Immature natural killer cell (primary cell): ENCODE data around the gene PIP5K1C. TPM values are rescaled to one million over a fixed set of nuclear protein-coding genes. Genes with fewer than 3 reads are reported as not detected.
A peak's percentile ranks its signal among the peaks of the same experiment; 100 is the strongest.

Experiments
- DNase-seq, 3 donors: peaks; one replicate each; pipeline ENCODE4 v3.0.0; 2022; ENCODE audit warnings: mixed read lengths in 1 of 3
- H3K27ac Mint-ChIP-seq, 6 donors: one replicate each; pipeline ENCODE4 v1.8.0; 2020; ENCODE audit warnings: mixed read lengths in 6 of 6, mild to moderate bottlenecking in 5 of 6, inconsistent platforms in 4 of 6, moderate library complexity in 3 of 6
- H3K27me3 Mint-ChIP-seq, 3 donors: one replicate each; pipeline ENCODE4 v1.8.0; 2020 to 2021; ENCODE audit warnings: low read depth in 3 of 3, mild to moderate bottlenecking in 3 of 3, mixed read lengths in 3 of 3, moderate library complexity in 3 of 3, inconsistent platforms in 1 of 3
- H3K36me3 Mint-ChIP-seq, 3 donors: one replicate each; pipeline ENCODE4 v1.8.0; 2020; ENCODE audit warnings: mixed read lengths in 3 of 3, inconsistent platforms in 2 of 3, mild to moderate bottlenecking in 2 of 3
- H3K4me1 Mint-ChIP-seq, 2 donors: one replicate each; pipeline ENCODE4 v1.8.0; 2020; ENCODE audit warnings: inconsistent platforms in 2 of 2, mild to moderate bottlenecking in 2 of 2, mixed read lengths in 2 of 2, moderate library complexity in 1 of 2
- H3K4me3 Mint-ChIP-seq, 5 donors: one replicate each; pipeline ENCODE4 v1.8.0; 2020; ENCODE audit warnings: mild to moderate bottlenecking in 5 of 5, mixed read lengths in 5 of 5, inconsistent platforms in 3 of 5, moderate library complexity in 3 of 5
- H3K9me3 Mint-ChIP-seq, 6 donors: one replicate each; pipeline ENCODE4 v1.8.0; 2020; ENCODE audit warnings: mild to moderate bottlenecking in 6 of 6, mixed read lengths in 6 of 6, inconsistent platforms in 4 of 6, moderate library complexity in 3 of 6
- polyA plus RNA-seq, 3 donors: library from polyadenylated mRNA; unstranded; fragments of 300-500 nt; fragmentation: Illumina TruSeq; gene quantifications; one replicate each; pipeline ENCODE4 v1.2.3, GENCODE V29; 2021

PIP5K1C gene
- polyA plus RNA-seq, 3 donors from 2014 or later, result 4.3 to 25.7 TPM; not detected in 1

- H3K9me3 Mint-ChIP-seq, result no peaks in the 10 kb centered on the region
- peak overlapping the region; percentile 65 to 75 (median 69) for H3K4me3 Mint-ChIP-seq
- H3K36me3 Mint-ChIP-seq, result peaks cover 0 to 5% (median 0%) of the 10 kb centered on the region in 3 donors
- H3K4me1 Mint-ChIP-seq, result peaks cover 16 to 22% of the 10 kb centered on the region in 2 donors
- no peak for DNase-seq
- H3K27ac Mint-ChIP-seq, result peak overlapping the region in 4 of 6 donors; percentile 68 to 81 (median 72)
- no peaks in the 10 kb centered on the region for H3K27me3 Mint-ChIP-seq
Observed at GRCh38 chr19:3608079-3608641, 92.1 kb downstream of the PIP5K1C start.

GRCh38 chr19:3607303-3608078, 92.8 kb downstream of the PIP5K1C start:
- H3K9me3 Mint-ChIP-seq, result no peaks in the 10 kb centered on the region
- peaks cover 0 to 5% (median 0%) of the 10 kb centered on the region in 3 donors for H3K36me3 Mint-ChIP-seq
- no peaks in the 10 kb centered on the region for H3K27me3 Mint-ChIP-seq
- DNase-seq, result no peak
- H3K4me3 Mint-ChIP-seq, result peak overlapping the region; percentile 65 to 75 (median 69)
- peak overlapping the region in 4 of 6 donors; percentile 68 to 81 (median 72) for H3K27ac Mint-ChIP-seq
- H3K4me1 Mint-ChIP-seq, result peaks cover 16 to 22% of the 10 kb centered on the region in 2 donors

DNA sequence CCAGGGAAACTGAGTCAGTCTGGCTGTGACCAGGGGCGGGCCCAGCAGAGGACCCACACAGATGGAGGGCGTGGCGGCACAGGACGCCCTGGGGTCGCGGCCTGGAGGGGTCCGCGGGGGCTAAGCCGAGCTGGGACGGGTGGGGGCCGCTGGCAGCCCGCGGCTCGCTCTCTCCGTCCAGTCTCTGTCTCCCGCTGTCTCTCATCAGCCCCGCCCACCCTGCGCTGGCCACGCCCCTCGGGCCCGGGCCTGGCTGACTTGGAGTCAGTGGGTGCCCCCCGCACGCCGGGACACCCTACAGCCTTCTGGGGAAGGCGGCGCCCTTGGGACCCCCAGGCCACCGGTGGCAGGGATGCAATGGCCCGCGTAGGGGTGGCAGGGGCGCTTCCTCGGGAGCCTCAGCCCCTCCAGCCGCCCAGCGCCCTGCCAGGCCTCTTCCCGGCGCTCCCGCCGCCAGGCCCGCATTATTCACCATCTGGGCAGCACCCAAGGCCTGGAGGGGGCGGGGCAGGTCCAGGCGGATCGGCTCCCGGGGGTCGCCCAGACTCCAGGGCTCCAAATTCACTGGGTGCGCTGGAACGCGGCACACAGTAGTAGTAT, 93.5 kb downstream of the PIP5K1C start, which contains the start of gene TBXA2R:
Gene TBXA2R, minus strand, starts transcription at position 186 of the 600 bp plus-strand sequence. CDS start 6,241 bp downstream, outside the sequence.
- Mint-ChIP-seq H3K27ac (peak within 1 kb of the TSS in 2 of 6 donors; percentile 68 to 75), H3K36me3 (peaks cover 0 to under 1% (median 0%) of the 10 kb centered on the region in 3 donors), H3K4me3 (peak within 1 kb of the TSS; percentile 35 to 75 (median 65)), H3K4me1 (peaks cover 16 to 22% of the 10 kb centered on the region in 2 donors), H3K27me3 (no peaks in the 10 kb centered on the region), H3K9me3 (no peaks in the 10 kb centered on the region)
- peak; percentile 54 to 58 (median 57) for DNase-seq

DNA sequence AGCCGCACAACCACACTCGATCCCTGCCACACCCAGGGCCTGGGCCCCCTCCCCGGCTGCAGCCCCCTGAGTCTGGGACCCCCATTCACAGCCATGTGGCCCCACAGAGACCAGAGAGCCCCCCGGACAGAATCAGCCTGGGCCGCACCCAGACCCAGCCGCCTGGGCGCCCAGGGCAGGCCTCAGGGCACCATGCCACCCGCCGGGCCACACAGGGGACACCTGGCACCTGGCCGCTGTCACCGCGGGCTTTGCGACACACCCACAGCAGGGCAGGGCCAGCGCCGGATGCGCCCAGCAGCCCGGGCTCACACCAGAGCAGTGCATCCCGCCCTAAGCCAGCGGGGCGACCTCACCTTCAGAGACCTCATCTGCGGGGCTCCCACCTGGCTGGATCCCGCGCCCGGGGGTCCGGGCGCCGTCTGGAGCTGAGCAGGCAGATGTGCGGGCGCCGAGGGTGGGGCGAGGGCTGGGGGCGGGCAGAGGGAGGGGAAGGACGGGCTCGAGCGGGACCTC, 94.0 kb downstream of the PIP5K1C start:
- H3K27me3 Mint-ChIP-seq, result no peaks in the 10 kb centered on the region
- no peak overlapping the region for H3K27ac Mint-ChIP-seq
- H3K4me3 Mint-ChIP-seq, result peak overlapping the region in 1 of 5 donors; percentile 33
- DNase-seq, result peak; percentile 31 to 47 (median 36)
- H3K9me3 Mint-ChIP-seq, result no peaks in the 10 kb centered on the region
- H3K4me1 Mint-ChIP-seq, result peaks cover 16 to 22% of the 10 kb centered on the region in 2 donors
- H3K36me3 Mint-ChIP-seq, result no peaks in the 10 kb centered on the region

DNA sequence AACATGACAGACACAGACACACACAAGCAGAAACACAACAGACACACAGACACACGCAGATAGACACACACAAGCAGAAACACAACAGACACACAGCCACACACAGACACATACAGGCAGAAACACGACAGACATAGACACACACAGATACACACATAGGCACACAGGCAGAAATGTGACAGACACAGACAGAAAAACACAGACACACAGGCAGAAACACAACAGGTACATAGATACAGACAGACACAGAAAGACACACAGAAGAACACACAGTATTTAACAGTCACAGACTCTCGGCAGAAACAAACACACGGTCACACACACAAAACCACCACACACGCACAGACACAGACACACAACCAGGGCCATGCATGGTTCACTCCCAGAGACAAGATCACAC, 94.5 kb downstream of the PIP5K1C start:
- no peak for DNase-seq
- no peaks in the 10 kb centered on the region for H3K9me3 Mint-ChIP-seq
- no peaks in the 10 kb centered on the region for H3K27me3 Mint-ChIP-seq
- no peaks in the 10 kb centered on the region for H3K36me3 Mint-ChIP-seq
- peaks cover 16 to 22% of the 10 kb centered on the region in 2 donors for H3K4me1 Mint-ChIP-seq
- no peak overlapping the region for H3K4me3 Mint-ChIP-seq
- no peak overlapping the region for H3K27ac Mint-ChIP-seq

GRCh38 chr19:3605361-3605760, 94.9 kb downstream of the PIP5K1C start:
- Mint-ChIP-seq H3K4me3 (no peak overlapping the region), H3K4me1 (peaks cover 16 to 21% of the 10 kb centered on the region in 2 donors), H3K9me3 (no peaks in the 10 kb centered on the region), H3K36me3 (no peaks in the 10 kb centered on the region), H3K27ac (no peak overlapping the region), H3K27me3 (no peaks in the 10 kb centered on the region)
- DNase-seq, result no peak

GRCh38 chr19:3604987-3605343, 95.3 kb downstream of the PIP5K1C start:
- DNase-seq, result peak; percentile 48 to 53 (median 48)
- Mint-ChIP-seq H3K9me3 (no peaks in the 10 kb centered on the region), H3K4me3 (no peak overlapping the region), H3K4me1 (peaks cover 16 to 21% of the 10 kb centered on the region in 2 donors), H3K27ac (no peak overlapping the region), H3K27me3 (no peaks in the 10 kb centered on the region), H3K36me3 (no peaks in the 10 kb centered on the region)

DNA sequence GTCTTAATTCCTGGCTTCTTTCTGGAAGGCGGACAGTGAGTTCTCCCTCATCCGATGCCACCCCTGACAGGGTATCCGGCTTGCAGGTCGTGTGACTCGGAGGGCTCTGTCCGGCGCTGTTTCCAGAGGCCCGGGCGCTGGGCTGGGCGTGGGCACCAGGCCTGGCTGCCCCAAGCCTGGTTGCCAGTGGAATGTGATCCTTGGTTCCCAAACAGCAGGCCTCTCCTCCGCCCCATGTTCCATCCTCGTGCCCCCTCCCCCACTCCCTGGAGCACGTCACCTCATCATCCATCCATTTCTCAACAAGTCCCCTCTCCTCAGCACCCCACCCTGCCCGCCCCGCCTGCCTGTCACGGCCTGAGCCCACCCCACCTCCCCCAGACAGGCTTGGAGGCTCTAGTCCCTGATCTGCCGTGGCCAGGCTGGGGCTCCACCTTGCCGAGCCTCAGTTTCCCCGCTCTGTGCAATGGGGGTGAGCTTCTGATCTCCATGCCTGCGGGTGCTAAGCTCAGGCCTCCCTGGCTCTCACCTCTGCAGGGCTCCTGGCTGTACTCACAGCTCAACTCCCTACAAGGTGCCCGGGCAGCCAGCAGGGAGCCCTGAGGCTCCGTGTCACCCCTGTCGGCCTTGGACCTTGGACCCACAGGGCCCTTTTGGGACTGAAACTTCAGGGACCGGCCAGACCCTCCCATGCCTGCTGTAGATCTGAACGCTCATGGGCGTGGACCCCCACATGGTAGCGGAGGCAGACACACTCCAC, 95.9 kb downstream of the PIP5K1C start:
- Mint-ChIP-seq H3K36me3 (no peaks in the 10 kb centered on the region), H3K27me3 (no peaks in the 10 kb centered on the region), H3K4me3 (peak overlapping the region in 1 of 5 donors; percentile 52), H3K9me3 (no peaks in the 10 kb centered on the region), H3K4me1 (peaks cover 16 to 18% of the 10 kb centered on the region in 2 donors), H3K27ac (no peak overlapping the region)
- no peak for DNase-seq

DNA sequence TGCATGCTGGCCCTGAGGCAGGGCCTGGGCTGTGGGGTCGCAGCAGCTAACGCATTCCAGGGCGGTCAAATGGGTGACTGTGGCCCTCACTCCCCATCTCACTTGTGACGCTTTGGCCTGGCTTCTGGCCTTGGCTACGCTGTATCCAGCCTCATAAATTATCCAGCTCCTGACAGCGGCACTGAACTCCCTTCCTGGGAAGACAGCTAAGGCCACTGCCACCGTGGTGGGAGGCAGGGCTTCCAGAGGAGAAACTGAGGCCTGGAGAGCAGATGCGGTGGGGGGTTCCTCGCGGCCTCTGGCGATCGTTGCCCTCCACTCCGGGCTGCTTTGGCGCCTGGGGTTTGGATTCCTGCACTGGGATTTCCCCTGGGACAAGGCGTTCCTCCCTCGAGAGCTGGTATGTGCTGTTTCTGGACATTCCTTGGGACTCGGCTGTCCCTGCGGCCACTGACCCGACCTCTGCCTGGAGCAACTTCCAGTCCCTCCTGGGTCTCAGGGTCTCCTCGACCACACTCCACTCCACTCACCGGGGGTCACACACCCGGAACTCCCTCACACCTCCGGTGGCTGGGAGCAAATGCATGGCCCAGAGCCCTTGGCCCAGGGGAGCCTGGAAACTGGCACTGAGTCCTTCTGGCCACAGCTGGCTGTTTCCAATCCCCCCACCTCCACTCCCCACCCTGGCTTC, 97.0 kb downstream of the PIP5K1C start:
- no peaks in the 10 kb centered on the region for H3K9me3 Mint-ChIP-seq
- peaks cover 12 to 13% of the 10 kb centered on the region in 2 donors for H3K4me1 Mint-ChIP-seq
- H3K27ac Mint-ChIP-seq, result no peak overlapping the region
- no peak for DNase-seq
- no peak overlapping the region for H3K4me3 Mint-ChIP-seq
- H3K36me3 Mint-ChIP-seq, result no peaks in the 10 kb centered on the region
- H3K27me3 Mint-ChIP-seq, result no peaks in the 10 kb centered on the region

DNA sequence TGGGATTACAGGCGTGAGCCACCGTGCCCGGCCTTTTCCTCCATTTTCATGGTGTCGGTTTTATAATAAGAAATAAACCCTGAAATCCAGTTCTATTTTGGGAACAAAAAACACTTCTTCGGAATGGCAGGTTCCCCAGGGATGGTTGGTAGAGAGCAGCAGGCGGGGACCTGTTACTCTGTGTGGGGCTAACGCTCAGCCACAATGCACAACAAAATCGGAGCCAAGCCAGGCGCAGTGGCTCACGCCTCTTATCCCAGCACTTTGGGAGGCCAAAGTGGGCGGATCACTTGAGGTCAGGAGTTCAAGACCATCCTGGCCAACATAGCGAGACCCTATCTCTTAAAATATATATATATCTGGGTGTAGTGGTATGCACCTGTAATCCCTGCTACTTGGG, 99.2 kb downstream of the PIP5K1C start:
- H3K4me3 Mint-ChIP-seq, result no peak overlapping the region
- H3K27ac Mint-ChIP-seq, result no peak overlapping the region
- H3K27me3 Mint-ChIP-seq, result no peaks in the 10 kb centered on the region
- no peaks in the 10 kb centered on the region for H3K36me3 Mint-ChIP-seq
- no peaks in the 10 kb centered on the region for H3K9me3 Mint-ChIP-seq
- no peaks in the 10 kb centered on the region for H3K4me1 Mint-ChIP-seq
- DNase-seq, result no peak

GRCh38 chr19:3599776-3600187, 100.5 kb downstream of the PIP5K1C start:
- no peaks in the 10 kb centered on the region for H3K4me1 Mint-ChIP-seq
- H3K9me3 Mint-ChIP-seq, result no peaks in the 10 kb centered on the region
- no peak overlapping the region for H3K27ac Mint-ChIP-seq
- no peak overlapping the region for H3K4me3 Mint-ChIP-seq
- DNase-seq, result no peak
- H3K36me3 Mint-ChIP-seq, result no peaks in the 10 kb centered on the region
- no peaks in the 10 kb centered on the region for H3K27me3 Mint-ChIP-seq

DNA sequence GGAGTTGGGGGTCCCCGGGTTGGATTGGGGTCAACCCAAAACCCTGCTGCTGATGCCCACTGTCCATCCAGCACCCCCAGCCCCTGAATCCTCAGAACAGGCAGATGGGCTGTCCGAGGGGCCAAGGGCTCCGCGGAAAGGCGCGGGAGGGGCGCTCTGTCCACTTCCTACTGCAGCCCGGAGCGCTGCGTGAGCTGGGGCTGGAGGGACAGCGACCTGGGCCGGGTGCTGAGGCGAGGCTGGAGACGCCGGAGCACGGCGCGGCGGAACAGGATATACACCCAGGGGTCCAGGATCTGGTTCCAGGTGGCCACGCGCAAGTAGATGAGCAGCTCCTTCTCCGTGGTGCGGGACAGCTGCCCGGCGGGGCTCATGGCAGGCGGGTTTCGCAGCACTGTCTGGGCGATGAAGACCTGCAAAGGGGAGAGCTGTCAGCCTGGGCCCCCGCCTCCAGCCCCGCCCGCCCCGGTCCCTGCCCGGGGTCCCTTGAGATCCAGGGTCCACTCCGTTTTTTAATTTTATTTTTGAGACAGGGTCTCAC, 104.7 kb downstream of the PIP5K1C start:
- Mint-ChIP-seq H3K9me3 (no peaks in the 10 kb centered on the region), H3K36me3 (no peaks in the 10 kb centered on the region), H3K27ac (no peak overlapping the region), H3K4me1 (no peaks in the 10 kb centered on the region), H3K4me3 (no peak overlapping the region), H3K27me3 (no peaks in the 10 kb centered on the region)
- no peak for DNase-seq

DNA sequence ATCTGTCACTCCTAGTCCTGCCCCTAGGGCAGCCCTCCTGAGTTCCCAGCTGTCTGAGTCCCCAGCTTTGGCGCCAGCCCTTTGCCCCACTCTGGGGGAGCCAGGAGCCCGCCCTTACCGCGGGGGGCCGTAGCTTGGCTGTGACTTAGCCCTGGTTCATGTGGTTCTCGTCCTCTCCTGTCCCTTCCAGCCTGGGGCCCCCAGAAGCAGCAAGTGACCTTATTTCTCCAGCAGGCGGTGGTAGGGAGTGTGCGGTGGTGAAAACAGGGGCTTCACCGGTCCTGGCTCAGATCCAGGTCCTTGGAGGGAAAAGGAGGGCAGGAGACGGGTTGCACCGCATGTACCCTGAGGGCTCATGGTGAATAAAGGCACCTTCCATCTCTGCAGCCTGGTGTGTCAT, 107.1 kb downstream of the PIP5K1C start:
- no peaks in the 10 kb centered on the region for H3K4me1 Mint-ChIP-seq
- no peaks in the 10 kb centered on the region for H3K27me3 Mint-ChIP-seq
- H3K36me3 Mint-ChIP-seq, result no peaks in the 10 kb centered on the region
- H3K27ac Mint-ChIP-seq, result no peak overlapping the region
- H3K4me3 Mint-ChIP-seq, result no peak overlapping the region
- no peak for DNase-seq
- no peaks in the 10 kb centered on the region for H3K9me3 Mint-ChIP-seq
